Duodenal mucosa (tissue), 2 donors: Measurements from ENCODE around the gene THRA.

Experiments used
- H3K27ac ChIP-seq: one replicate; pipeline ENCODE4 v1.7.0; 2013; ENCODE audit warnings: low read depth, low read length
- H3K27me3 ChIP-seq, 2 donors: one replicate each; pipeline ENCODE4 v1.7.0; 2013; ENCODE audit warnings: low read length in 2 of 2, control low read depth in 1 of 2; ENCODE audit not compliant: insufficient read depth in 2 of 2, control insufficient read depth in 1 of 2
- H3K36me3 ChIP-seq, 2 donors: one replicate each; pipeline ENCODE4 v1.7.0; 2013; ENCODE audit warnings: low read length in 2 of 2, control low read depth in 1 of 2; ENCODE audit not compliant: insufficient read depth in 2 of 2, control insufficient read depth in 1 of 2
- H3K4me1 ChIP-seq, 2 donors: one replicate each; pipeline ENCODE4 v1.7.0; 2013; ENCODE audit warnings: low read length in 2 of 2, control low read depth in 1 of 2; ENCODE audit not compliant: insufficient read depth in 2 of 2, control insufficient read depth in 1 of 2
- H3K4me3 ChIP-seq, 2 donors: one replicate each; pipeline ENCODE4 v1.7.0; 2013; ENCODE audit warnings: low read length in 2 of 2, low read depth in 1 of 2
- H3K9ac ChIP-seq, 2 donors: one replicate each; pipeline ENCODE4 v1.7.0; 2013; ENCODE audit warnings: low read length in 2 of 2, low read depth in 1 of 2
- H3K9me3 ChIP-seq, 2 donors: one replicate each; pipeline ENCODE4 v1.7.0; 2013; ENCODE audit warnings: low read length in 2 of 2, control low read depth in 1 of 2; ENCODE audit not compliant: control insufficient read depth in 1 of 2

The THRA gene

GRCh38 chr17:40113907-40114245 is 51.1 kb downstream of the THRA start:
- Histone ChIP-seq H3K27ac (peak overlapping the region; percentile 69), H3K27me3 (no peaks in the 10 kb centered on the region), H3K4me1 (peaks cover 50% of the 10 kb centered on the region in 2 donors), H3K4me3 (peak overlapping the region in 1 of 2 donors; percentile 75), H3K9ac (peak overlapping the region; percentile 61 to 70), H3K36me3 (no peaks in the 10 kb centered on the region), H3K9me3 (no peaks in the 10 kb centered on the region)

GRCh38 chr17:40115101-40115436 is 52.3 kb downstream of the THRA start:
- no peaks in the 10 kb centered on the region for H3K27me3 ChIP-seq
- no peak overlapping the region for H3K27ac ChIP-seq
- no peak overlapping the region for H3K4me3 ChIP-seq
- H3K4me1 ChIP-seq, result peaks cover 38% of the 10 kb centered on the region in 2 donors
- no peak overlapping the region for H3K9ac ChIP-seq
- H3K9me3 ChIP-seq, result no peaks in the 10 kb centered on the region
- no peaks in the 10 kb centered on the region for H3K36me3 ChIP-seq

GRCh38 chr17:40121181-40122135 is 58.7 kb downstream of the THRA start, which contains the start of gene MSL1:
MSL1 (plus strand) TSS chr17:40121971; CDS start chr17:40122613, 642 bp downstream.
- Histone ChIP-seq H3K9me3 (no peaks in the 10 kb centered on the region), H3K36me3 (peaks cover 4 to 5% of the 10 kb centered on the region in 2 donors), H3K4me1 (peaks cover 11 to 21% of the 10 kb centered on the region in 2 donors), H3K4me3 (peak within 1 kb of the TSS; percentile 92 to 98), H3K9ac (peak within 1 kb of the TSS; percentile 92 to 94), H3K27ac (peak within 1 kb of the TSS; percentile 87), H3K27me3 (no peaks in the 10 kb centered on the region)

GRCh38 chr17:40122136-40122998 is 59.6 kb downstream of the THRA start:
- no peaks in the 10 kb centered on the region for H3K27me3 ChIP-seq
- H3K4me1 ChIP-seq, result peaks cover 11 to 21% of the 10 kb centered on the region in 2 donors
- peak overlapping the region; percentile 87 for H3K27ac ChIP-seq
- H3K36me3 ChIP-seq, result peaks cover 8 to 13% of the 10 kb centered on the region in 2 donors
- no peaks in the 10 kb centered on the region for H3K9me3 ChIP-seq
- peak overlapping the region; percentile 92 to 94 for H3K9ac ChIP-seq
- H3K4me3 ChIP-seq, result peak overlapping the region; percentile 92 to 98

GRCh38 chr17:40122999-40123810 is 60.4 kb downstream of the THRA start:
- Histone ChIP-seq H3K36me3 (peaks cover 8 to 20% of the 10 kb centered on the region in 2 donors), H3K9ac (peak overlapping the region; percentile 92)

GRCh38 chr17:40123811-40124114 is 61.0 kb downstream of the THRA start:
- peak overlapping the region; percentile 92 for H3K9ac ChIP-seq

More at GRCh38 chr17:40122999-40123810, 60.4 kb downstream of the THRA start:
- H3K27me3 ChIP-seq, result no peaks in the 10 kb centered on the region
- peak overlapping the region; percentile 87 for H3K27ac ChIP-seq
- H3K4me1 ChIP-seq, result peaks cover 11 to 21% of the 10 kb centered on the region in 2 donors
- H3K4me3 ChIP-seq, result peak overlapping the region; percentile 92 to 98
- H3K9me3 ChIP-seq, result no peaks in the 10 kb centered on the region

GRCh38 chr17:40124279-40125141 is 61.7 kb downstream of the THRA start:
- Histone ChIP-seq H3K27ac (no peak overlapping the region), H3K4me3 (peak overlapping the region; percentile 92 to 98), H3K4me1 (peaks cover 11 to 21% of the 10 kb centered on the region in 2 donors), H3K27me3 (no peaks in the 10 kb centered on the region), H3K9me3 (no peaks in the 10 kb centered on the region), H3K36me3 (peaks cover 13 to 27% of the 10 kb centered on the region in 2 donors), H3K9ac (peak overlapping the region; percentile 92)

More at GRCh38 chr17:40123811-40124114, 61.0 kb downstream of the THRA start:
- Histone ChIP-seq H3K27me3 (no peaks in the 10 kb centered on the region), H3K4me1 (peaks cover 11 to 21% of the 10 kb centered on the region in 2 donors), H3K27ac (peak overlapping the region; percentile 87), H3K36me3 (peaks cover 8 to 20% of the 10 kb centered on the region in 2 donors), H3K9me3 (no peaks in the 10 kb centered on the region), H3K4me3 (peak overlapping the region; percentile 92 to 98)

- H3K27me3 ChIP-seq, result no peaks in the 10 kb centered on the region
- peaks cover 21 to 22% of the 10 kb centered on the region in 2 donors for H3K4me1 ChIP-seq
- no peak overlapping the region for H3K4me3 ChIP-seq
- peaks cover 27 to 74% of the 10 kb centered on the region in 2 donors for H3K36me3 ChIP-seq
- no peak overlapping the region for H3K27ac ChIP-seq
- H3K9ac ChIP-seq, result no peak overlapping the region
- H3K9me3 ChIP-seq, result no peaks in the 10 kb centered on the region
Observed at GRCh38 chr17:40129498-40129897, 66.7 kb downstream of the THRA start.
